Left lung (tissue), 10 donors: Measurements from ENCODE around the gene RBPJ. TPM values are rescaled to one million over a fixed set of nuclear protein-coding genes. Genes with fewer than 3 reads are reported as not detected.

Experiments
- ATAC-seq: fragments of 200-7000 bp; cut with Tn5 transposase; one replicate; pipeline ENCODE4 v1.9.1; 2020; ENCODE audit warnings: moderate library complexity
- DNase-seq, 4 donors: peaks; one replicate each; pipeline ENCODE4 v3.0.0-alpha.2; 2013 to 2020
- H3K27ac ChIP-seq, 2 donors: fragments of 200-600 bp; sonication (generic) in 1 of 2; one replicate each; pipeline versions ENCODE4 v1.5.0 to v1.8.0; 2020 to 2021
- H3K27me3 ChIP-seq, 2 donors: fragments of 200-600 bp; sonication (generic) in 1 of 2; one replicate each; pipeline versions ENCODE4 v1.5.0 to v1.8.0; 2020 to 2021
- H3K36me3 ChIP-seq, 2 donors: fragments of 200-600 bp; sonication (generic) in 1 of 2; one replicate each; pipeline versions ENCODE4 v1.5.0 to v1.8.0; 2020 to 2021
- H3K4me1 ChIP-seq, 2 donors: fragments of 200-600 bp; one replicate each; pipeline ENCODE4 v1.8.0; 2021
- H3K4me3 ChIP-seq, 2 donors: fragments of 200-600 bp; sonication (generic) in 1 of 2; one replicate each; pipeline versions ENCODE4 v1.5.0 to v1.8.0; 2020 to 2021; ENCODE audit warnings: mild to moderate bottlenecking in 1 of 2
- H3K9me3 ChIP-seq, 2 donors: fragments of 200-600 bp; sonication (generic) in 1 of 2; one replicate each; pipeline versions ENCODE4 v1.5.0 to v1.8.0; 2020 to 2021
- intact Hi-C, 2 donors: fragments of 100-400 bp; cut with DNase I; formaldehyde crosslinking; loops; one replicate each; pipeline versions ENCODE4 v1.11.2 to v1.14.2; 2022
- polyA plus RNA-seq, 6 donors: library from polyadenylated mRNA; unstranded; fragments of 120-200 nt; gene quantifications; one replicate each; pipeline ENCODE4 v1.2.1, GENCODE V29; 2013; ENCODE audit not compliant: insufficient read length in 6 of 6
- total RNA-seq, 2 donors: library from RNA; stranded (reverse); fragmentation: NEBNext Ultra II Directional; extraction: Animal tissue kit (Norgen Biotek cat#: 25700); gene quantifications; one replicate each; pipeline ENCODE4 v1.2.1, GENCODE V29; 2021
- TF ChIP-seq, protein P1 (sequence below), 2 donors: fragments of 200-600 bp; sonication (generic) in 1 of 2; IDR thresholded peaks; one replicate each; pipeline versions ENCODE4 v1.5.0 to v1.8.0; 2021; ENCODE audit warnings: antibody characterized with exemption in 2 of 2
- donor health status: DM: no; HTN: yes; CAD: no.
- donor health status: DM: no; HTN: no; CAD: no.

The RBPJ gene
- total and polyA plus RNA-seq, 8 donors = 88.6 to 127 (median 105) TPM

DNA sequence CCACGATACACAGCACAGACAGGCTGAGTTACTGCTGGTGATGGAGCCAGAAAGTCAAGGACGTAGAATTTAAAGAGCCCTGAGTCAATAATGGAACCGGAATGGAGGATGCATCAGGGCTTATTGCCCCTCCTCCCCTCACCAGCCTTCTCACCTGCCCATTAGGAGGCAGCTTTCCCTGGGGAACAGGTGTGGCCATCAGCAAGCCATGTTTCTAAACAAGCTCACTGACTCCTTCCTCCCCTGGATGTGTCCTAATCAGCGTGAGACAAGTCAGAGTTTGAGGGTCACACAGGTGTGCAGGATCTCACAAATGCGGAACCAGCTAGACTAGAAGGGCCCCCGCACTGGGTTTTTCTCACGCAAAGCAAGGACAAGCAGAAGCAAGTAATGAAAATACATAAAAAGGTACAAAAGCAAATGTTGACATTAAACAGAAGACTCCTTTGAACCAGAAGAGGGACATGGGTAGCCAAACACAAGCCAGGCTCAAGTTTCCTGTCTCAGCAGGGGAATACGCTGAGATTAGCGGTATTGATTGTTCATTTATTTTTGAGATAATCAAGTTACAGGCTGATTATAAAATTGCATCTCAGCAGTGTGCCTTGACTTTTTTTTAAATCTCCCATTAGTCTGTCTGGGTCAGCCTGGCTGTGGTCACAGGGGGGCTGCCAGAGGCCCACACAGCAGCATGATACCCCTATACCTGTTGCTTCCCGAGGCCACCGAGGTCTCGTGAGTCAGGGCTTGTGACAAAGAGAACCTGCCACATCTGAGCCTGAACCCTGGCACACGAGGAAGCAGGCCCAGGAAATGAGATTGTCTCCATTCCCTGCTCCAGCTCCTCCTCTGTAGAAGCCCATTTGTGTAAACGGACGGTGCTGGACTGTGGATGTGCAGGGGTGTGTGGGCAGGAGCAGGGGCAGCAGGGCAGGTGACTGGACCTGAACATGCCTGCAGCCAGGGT is 132.0 kb downstream of the RBPJ start:
- H3K27ac ChIP-seq = no peak overlapping the region
- intact Hi-C loops = no loop called here
- H3K4me1 ChIP-seq = no peaks in the 10 kb centered on the region
- no peaks in the 10 kb centered on the region for H3K27me3 ChIP-seq
- DNase-seq (no peak), ATAC-seq (peak; percentile 69)
- H3K9me3 ChIP-seq = peaks cover 0 to 5% of the 10 kb centered on the region in 2 donors
- H3K36me3 ChIP-seq = no peaks in the 10 kb centered on the region
- no peak overlapping the region for H3K4me3 ChIP-seq
- TF ChIP-seq, protein P1, sequence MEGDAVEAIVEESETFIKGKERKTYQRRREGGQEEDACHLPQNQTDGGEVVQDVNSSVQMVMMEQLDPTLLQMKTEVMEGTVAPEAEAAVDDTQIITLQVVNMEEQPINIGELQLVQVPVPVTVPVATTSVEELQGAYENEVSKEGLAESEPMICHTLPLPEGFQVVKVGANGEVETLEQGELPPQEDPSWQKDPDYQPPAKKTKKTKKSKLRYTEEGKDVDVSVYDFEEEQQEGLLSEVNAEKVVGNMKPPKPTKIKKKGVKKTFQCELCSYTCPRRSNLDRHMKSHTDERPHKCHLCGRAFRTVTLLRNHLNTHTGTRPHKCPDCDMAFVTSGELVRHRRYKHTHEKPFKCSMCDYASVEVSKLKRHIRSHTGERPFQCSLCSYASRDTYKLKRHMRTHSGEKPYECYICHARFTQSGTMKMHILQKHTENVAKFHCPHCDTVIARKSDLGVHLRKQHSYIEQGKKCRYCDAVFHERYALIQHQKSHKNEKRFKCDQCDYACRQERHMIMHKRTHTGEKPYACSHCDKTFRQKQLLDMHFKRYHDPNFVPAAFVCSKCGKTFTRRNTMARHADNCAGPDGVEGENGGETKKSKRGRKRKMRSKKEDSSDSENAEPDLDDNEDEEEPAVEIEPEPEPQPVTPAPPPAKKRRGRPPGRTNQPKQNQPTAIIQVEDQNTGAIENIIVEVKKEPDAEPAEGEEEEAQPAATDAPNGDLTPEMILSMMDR (IDR thresholded peaks at IDR 0.05) = no peak

DNA sequence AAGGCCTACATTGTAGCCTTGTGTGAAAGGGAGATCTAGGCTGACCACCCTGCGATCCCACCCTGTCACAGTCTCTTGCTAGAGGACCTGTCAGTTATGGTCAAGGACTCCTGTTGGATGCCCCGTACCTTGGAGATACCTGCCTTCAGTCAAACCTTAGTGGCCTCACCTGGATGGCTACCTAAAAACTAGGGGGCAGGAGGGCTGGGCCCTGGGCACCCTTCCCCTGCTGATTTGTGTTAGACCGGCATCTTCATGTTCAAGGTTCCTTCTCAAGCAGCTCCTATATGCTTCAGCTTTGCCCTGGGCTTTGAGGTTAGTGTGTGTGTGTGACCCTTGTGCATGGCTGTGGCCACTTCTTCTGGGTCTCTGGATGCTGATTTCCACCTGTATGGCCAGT is 134.1 kb downstream of the RBPJ start:
- intact Hi-C loops = no loop called here
- DNase-seq = no peak
- H3K27me3 ChIP-seq = no peaks in the 10 kb centered on the region
- no peak for ATAC-seq
- H3K27ac ChIP-seq = no peak overlapping the region
- TF ChIP-seq, protein P1 (IDR thresholded peaks at IDR 0.05) = no peak
- H3K4me1 ChIP-seq = peaks cover 0 to 7% of the 10 kb centered on the region in 2 donors
- no peak overlapping the region for H3K4me3 ChIP-seq
- H3K36me3 ChIP-seq = no peaks in the 10 kb centered on the region
- H3K9me3 ChIP-seq = peaks cover 0 to 5% of the 10 kb centered on the region in 2 donors

DNA sequence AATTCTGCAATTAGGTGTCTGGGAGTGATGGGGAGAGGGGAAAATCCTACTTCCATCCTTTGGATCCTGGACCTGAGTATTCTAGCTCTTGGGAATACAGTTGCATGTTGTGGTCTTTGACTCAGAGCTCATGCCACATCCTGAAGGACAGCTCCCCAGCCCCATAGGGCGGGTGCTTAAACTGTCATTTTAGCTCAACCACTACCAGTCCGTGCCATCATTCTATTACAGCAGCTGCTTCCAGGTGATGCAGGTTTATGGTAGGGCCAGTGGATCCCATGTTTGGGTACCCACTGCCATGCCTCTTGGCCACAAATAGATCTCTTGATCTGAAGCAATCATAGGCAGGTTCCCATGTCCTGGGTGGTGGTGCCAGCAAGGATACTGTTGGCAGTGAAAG is 134.8 kb downstream of the RBPJ start:
- Histone ChIP-seq H3K27ac (no peak overlapping the region), H3K9me3 (peaks cover 0 to 5% of the 10 kb centered on the region in 2 donors), H3K27me3 (no peaks in the 10 kb centered on the region), H3K4me3 (no peak overlapping the region), H3K4me1 (peaks cover 0 to 7% of the 10 kb centered on the region in 2 donors), H3K36me3 (no peaks in the 10 kb centered on the region)
- ATAC-seq = no peak
- intact Hi-C loops = no loop called here
- DNase-seq = no peak
- TF ChIP-seq, protein P1 (IDR thresholded peaks at IDR 0.05) = no peak

GRCh38 chr4:26457412-26457811 is 136.6 kb downstream of the RBPJ start:
- Histone ChIP-seq H3K27me3 (no peaks in the 10 kb centered on the region), H3K4me1 (peaks cover 0 to 7% of the 10 kb centered on the region in 2 donors), H3K36me3 (no peaks in the 10 kb centered on the region), H3K27ac (no peak overlapping the region), H3K4me3 (no peak overlapping the region), H3K9me3 (peaks cover 0 to 5% of the 10 kb centered on the region in 2 donors)
- DNase-seq (no peak), ATAC-seq (no peak)
- TF ChIP-seq, protein P1 (IDR thresholded peaks at IDR 0.05) = no peak
- intact Hi-C loops = no loop called here

- ATAC-seq = peak; percentile 41
- TF ChIP-seq, protein P1 (IDR thresholded peaks at IDR 0.05) = no peak
- intact Hi-C loops = no loop called here
- H3K9me3 ChIP-seq = peaks cover 0 to 5% of the 10 kb centered on the region in 2 donors
- no peak overlapping the region for H3K27ac ChIP-seq
- no peaks in the 10 kb centered on the region for H3K27me3 ChIP-seq
- DNase-seq = peak in 2 of 4 donors; percentile 54 to 77
- no peaks in the 10 kb centered on the region for H3K36me3 ChIP-seq
- H3K4me1 ChIP-seq = peaks cover 0 to 7% of the 10 kb centered on the region in 2 donors
- no peak overlapping the region for H3K4me3 ChIP-seq
Observed at GRCh38 chr4:26458157-26458561, 137.3 kb downstream of the RBPJ start.
